SHP77 (cell line): ENCODE results near the gene ALDH1L1.
A peak's percentile ranks its signal among the peaks of the same experiment; 100 is the strongest.

Experiments used
- DNase-seq, 2 experiments: peaks; one replicate each; lab custom pipeline; 2025; lab: John Stamatoyannopoulos, UW

The ALDH1L1 gene

GRCh38 chr3:126134219-126134975, 46.0 kb downstream of the ALDH1L1 start:
- DNase-seq, result peak; percentile 31 to 41

GRCh38 chr3:126133606-126134005, 46.8 kb downstream of the ALDH1L1 start:
- DNase-seq, result no peak

GRCh38 chr3:126132751-126133511, 47.5 kb downstream of the ALDH1L1 start:
- peak; percentile 22 to 56 for DNase-seq

GRCh38 chr3:126131881-126132750, 48.3 kb downstream of the ALDH1L1 start:
- no peak for DNase-seq

- no peak for DNase-seq
Measured at GRCh38 chr3:126130981-126131745, 49.2 kb downstream of the ALDH1L1 start.

GRCh38 chr3:126130081-126130855, 50.1 kb downstream of the ALDH1L1 start:
- no peak for DNase-seq

GRCh38 chr3:126129398-126129891, 50.9 kb downstream of the ALDH1L1 start:
- DNase-seq, result no peak

GRCh38 chr3:126128504-126129397, 51.6 kb downstream of the ALDH1L1 start:
- DNase-seq, result no peak

GRCh38 chr3:126127904-126128303, 52.5 kb downstream of the ALDH1L1 start:
- no peak for DNase-seq

- DNase-seq, result no peak
Measured at GRCh38 chr3:126127452-126127851, 52.9 kb downstream of the ALDH1L1 start.

GRCh38 chr3:126126811-126127431, 53.5 kb downstream of the ALDH1L1 start:
- DNase-seq, result no peak

GRCh38 chr3:126126286-126126685, 54.1 kb downstream of the ALDH1L1 start:
- DNase-seq, result no peak

GRCh38 chr3:126125781-126126251, 54.6 kb downstream of the ALDH1L1 start:
- DNase-seq, result no peak

- no peak for DNase-seq
Measured at GRCh38 chr3:126125341-126125740, 55.0 kb downstream of the ALDH1L1 start.

- no peak for DNase-seq
Measured at GRCh38 chr3:126124896-126125295, 55.5 kb downstream of the ALDH1L1 start.

- no peak for DNase-seq
Measured at GRCh38 chr3:126124148-126124868, 56.1 kb downstream of the ALDH1L1 start.

GRCh38 chr3:126121632-126122031, 58.8 kb downstream of the ALDH1L1 start:
- no peak for DNase-seq

- no peak for DNase-seq
Measured at GRCh38 chr3:126121074-126121473, 59.3 kb downstream of the ALDH1L1 start.
